ES-I3 (cell line): ENCODE results near the gene MLC1.

ENCODE experiments used
- H3K36me3 ChIP-seq: 2 replicates; pipeline ENCODE4 v1.6.1; 2013; ENCODE audit warnings: mild to moderate bottlenecking, low read length, control low read depth, moderate library complexity; ENCODE audit not compliant: insufficient read depth
- H3K4me1 ChIP-seq: 2 replicates; pipeline ENCODE4 v1.6.1; 2013; ENCODE audit warnings: mild to moderate bottlenecking, control low read depth, low read length; ENCODE audit not compliant: insufficient read depth
- H3K9ac ChIP-seq: 2 replicates; pipeline ENCODE4 v1.6.1; 2013; ENCODE audit warnings: low read depth, mild to moderate bottlenecking, low read length, moderate library complexity
- H3K9me3 ChIP-seq: 2 replicates; pipeline ENCODE4 v1.6.1; 2013; ENCODE audit warnings: mild to moderate bottlenecking, low read length, moderate library complexity; ENCODE audit not compliant: control insufficient read depth, insufficient read depth

MLC1 gene

GRCh38 chr22:50078761-50079160 lies 6.5 kb downstream of the MLC1 start:
- no peaks in the 10 kb centered on the region for H3K9me3 ChIP-seq
- H3K36me3 ChIP-seq = no peaks in the 10 kb centered on the region
- H3K4me1 ChIP-seq = no peaks in the 10 kb centered on the region; the same call in 1 of the 2 replicates
- H3K9ac ChIP-seq = no peak overlapping the region

GRCh38 chr22:50078246-50078645 lies 7.0 kb downstream of the MLC1 start:
- Histone ChIP-seq H3K9me3 (no peaks in the 10 kb centered on the region), H3K36me3 (no peaks in the 10 kb centered on the region)

GRCh38 chr22:50076646-50077535 lies 8.3 kb downstream of the MLC1 start:
- H3K4me1 ChIP-seq = no peaks in the 10 kb centered on the region

More at GRCh38 chr22:50078246-50078645, 7.0 kb downstream of the MLC1 start:
- H3K4me1 ChIP-seq = no peaks in the 10 kb centered on the region; the same call in 1 of the 2 replicates
- no peak overlapping the region for H3K9ac ChIP-seq

GRCh38 chr22:50074551-50075530 lies 10.4 kb downstream of the MLC1 start:
- no peaks in the 10 kb centered on the region for H3K9me3 ChIP-seq
- no peaks in the 10 kb centered on the region for H3K36me3 ChIP-seq
- H3K4me1 ChIP-seq = no peaks in the 10 kb centered on the region
- H3K9ac ChIP-seq = no peak overlapping the region

More at GRCh38 chr22:50076646-50077535, 8.3 kb downstream of the MLC1 start:
- no peaks in the 10 kb centered on the region for H3K36me3 ChIP-seq
- no peaks in the 10 kb centered on the region for H3K9me3 ChIP-seq
- no peak overlapping the region for H3K9ac ChIP-seq

- H3K9ac ChIP-seq = no peak overlapping the region
- no peaks in the 10 kb centered on the region for H3K9me3 ChIP-seq
- H3K36me3 ChIP-seq = no peaks in the 10 kb centered on the region
- H3K4me1 ChIP-seq = no peaks in the 10 kb centered on the region
Measured at GRCh38 chr22:50074056-50074455, 11.2 kb downstream of the MLC1 start.

- H3K9me3 ChIP-seq = no peaks in the 10 kb centered on the region
- no peak overlapping the region for H3K9ac ChIP-seq
- no peaks in the 10 kb centered on the region for H3K4me1 ChIP-seq
- no peaks in the 10 kb centered on the region for H3K36me3 ChIP-seq
Measured at GRCh38 chr22:50072714-50073538, 12.3 kb downstream of the MLC1 start.

- H3K4me1 ChIP-seq = no peaks in the 10 kb centered on the region
- no peaks in the 10 kb centered on the region for H3K36me3 ChIP-seq
- no peaks in the 10 kb centered on the region for H3K9me3 ChIP-seq
- no peak overlapping the region for H3K9ac ChIP-seq
Measured at GRCh38 chr22:50072167-50072555, 13.1 kb downstream of the MLC1 start.

- Histone ChIP-seq H3K9me3 (no peaks in the 10 kb centered on the region), H3K4me1 (no peaks in the 10 kb centered on the region), H3K36me3 (no peaks in the 10 kb centered on the region), H3K9ac (no peak overlapping the region)
Measured at GRCh38 chr22:50071432-50072166, 13.6 kb downstream of the MLC1 start.

GRCh38 chr22:50070366-50070765 lies 14.9 kb downstream of the MLC1 start:
- no peaks in the 10 kb centered on the region for H3K36me3 ChIP-seq
- no peaks in the 10 kb centered on the region for H3K4me1 ChIP-seq
- no peaks in the 10 kb centered on the region for H3K9me3 ChIP-seq
- H3K9ac ChIP-seq = no peak overlapping the region

- Histone ChIP-seq H3K4me1 (no peaks in the 10 kb centered on the region), H3K9me3 (no peaks in the 10 kb centered on the region), H3K9ac (no peak overlapping the region), H3K36me3 (no peaks in the 10 kb centered on the region)
Measured at GRCh38 chr22:50068096-50068495, 17.1 kb downstream of the MLC1 start.

GRCh38 chr22:50067244-50067643 lies 18.0 kb downstream of the MLC1 start:
- H3K9me3 ChIP-seq = no peaks in the 10 kb centered on the region

GRCh38 chr22:50064453-50064852 lies 20.8 kb downstream of the MLC1 start:
- no peaks in the 10 kb centered on the region for H3K9me3 ChIP-seq
- H3K4me1 ChIP-seq = no peaks in the 10 kb centered on the region; the same call in 1 of the 2 replicates
- H3K36me3 ChIP-seq = no peaks in the 10 kb centered on the region
- H3K9ac ChIP-seq = no peak overlapping the region

More at GRCh38 chr22:50067244-50067643, 18.0 kb downstream of the MLC1 start:
- H3K9ac ChIP-seq = no peak overlapping the region
- H3K36me3 ChIP-seq = no peaks in the 10 kb centered on the region
- H3K4me1 ChIP-seq = no peaks in the 10 kb centered on the region
